C4-2B (cell line): ENCODE data around the gene CAPN9.

ENCODE experiments used
- CTCF ChIP-seq: fragments of 450-650 bp; conservative IDR thresholded peaks from 2 replicates; pipeline ENCODE4 v1.5.1; 2017; ENCODE audit warnings: mild to moderate bottlenecking
- ZFX ChIP-seq: fragments of 450-650 bp; IDR thresholded peaks from 2 replicates; pipeline ENCODE4 v1.6.1; 2017

- TF ChIP-seq CTCF (no peak), ZFX (no peak)
These were observed 95.6 kb downstream of the CAPN9 start for GRCh38 chr1:230842801-230843200.
